DND-41 (cell line): ENCODE data around the gene ZBED5.

Source experiments
- EZH2 ChIP-seq: IDR thresholded peaks from 3 replicates; pipeline ENCODE4 v1.6.1; 2012; ENCODE audit warnings: borderline replicate concordance, low read depth, mild to moderate bottlenecking, moderate library complexity, low read length, inconsistent platforms; ENCODE audit not compliant: severe bottlenecking
- TF ChIP-seq, protein P1 (sequence below): IDR thresholded peaks from 2 replicates; pipeline ENCODE4 v1.5.1; 2012; ENCODE audit warnings: borderline replicate concordance, low read length, moderate library complexity, mild to moderate bottlenecking; ENCODE audit not compliant: poor library complexity, severe bottlenecking; ENCODE audit errors: extremely low read depth

DNA sequence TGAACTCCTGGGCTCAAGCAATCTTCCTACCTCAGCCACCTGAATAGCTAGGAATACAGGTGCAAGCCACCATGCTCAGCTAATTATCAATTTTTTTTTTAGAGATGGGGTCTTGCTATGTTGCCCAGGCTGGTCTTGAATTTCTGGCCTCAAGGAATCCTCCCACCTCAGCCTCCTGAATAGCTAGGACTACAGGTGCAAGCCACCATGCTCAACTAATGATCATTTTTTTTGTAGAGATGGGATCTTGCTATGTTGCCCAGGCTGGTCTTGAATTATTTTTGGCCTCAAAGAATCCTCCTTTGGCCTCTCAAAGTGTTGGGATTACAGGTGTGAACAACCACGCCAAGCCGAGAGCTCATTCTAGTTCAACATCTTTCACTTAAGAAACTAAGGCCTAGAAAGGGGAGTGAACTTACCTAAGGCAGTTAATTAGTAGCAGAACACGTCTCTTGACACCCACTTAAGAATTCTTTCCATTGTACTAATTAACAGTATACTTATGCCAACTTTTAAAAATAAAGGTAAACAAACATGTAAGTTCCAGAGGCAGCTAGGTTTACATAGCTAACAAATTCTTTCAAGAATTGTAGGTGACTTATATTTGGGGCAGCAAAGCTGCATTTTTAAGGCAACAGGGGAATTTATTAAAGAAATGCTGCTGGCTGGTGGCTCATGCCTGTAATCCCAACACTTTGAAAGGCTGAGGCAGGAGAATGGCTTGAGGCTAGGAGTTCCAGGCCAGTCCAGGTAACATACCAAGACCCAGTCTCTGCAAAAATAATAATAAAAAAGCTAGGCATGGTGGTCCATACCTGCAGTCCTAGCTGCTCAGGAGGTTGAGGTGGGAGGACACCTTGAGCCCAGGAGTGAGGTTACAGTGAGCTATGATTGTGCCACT lies 9.6 kb downstream of the ZBED5 start:
- TF ChIP-seq, protein P1, sequence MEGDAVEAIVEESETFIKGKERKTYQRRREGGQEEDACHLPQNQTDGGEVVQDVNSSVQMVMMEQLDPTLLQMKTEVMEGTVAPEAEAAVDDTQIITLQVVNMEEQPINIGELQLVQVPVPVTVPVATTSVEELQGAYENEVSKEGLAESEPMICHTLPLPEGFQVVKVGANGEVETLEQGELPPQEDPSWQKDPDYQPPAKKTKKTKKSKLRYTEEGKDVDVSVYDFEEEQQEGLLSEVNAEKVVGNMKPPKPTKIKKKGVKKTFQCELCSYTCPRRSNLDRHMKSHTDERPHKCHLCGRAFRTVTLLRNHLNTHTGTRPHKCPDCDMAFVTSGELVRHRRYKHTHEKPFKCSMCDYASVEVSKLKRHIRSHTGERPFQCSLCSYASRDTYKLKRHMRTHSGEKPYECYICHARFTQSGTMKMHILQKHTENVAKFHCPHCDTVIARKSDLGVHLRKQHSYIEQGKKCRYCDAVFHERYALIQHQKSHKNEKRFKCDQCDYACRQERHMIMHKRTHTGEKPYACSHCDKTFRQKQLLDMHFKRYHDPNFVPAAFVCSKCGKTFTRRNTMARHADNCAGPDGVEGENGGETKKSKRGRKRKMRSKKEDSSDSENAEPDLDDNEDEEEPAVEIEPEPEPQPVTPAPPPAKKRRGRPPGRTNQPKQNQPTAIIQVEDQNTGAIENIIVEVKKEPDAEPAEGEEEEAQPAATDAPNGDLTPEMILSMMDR, result no peak
- no peak for TF ChIP-seq EZH2
